Activated gamma-delta T cell (primary cell): ENCODE data around the gene CLDN20.
"Not testable (repeated sequence)": the region's sequence is repeated elsewhere in the genome, so short reads cannot be mapped to it uniquely, and the experiment has no call there.

Source experiments
- DNase-seq: peaks from one replicate; lab custom pipeline; 2025; lab: John Stamatoyannopoulos, UW

The CLDN20 gene

DNA sequence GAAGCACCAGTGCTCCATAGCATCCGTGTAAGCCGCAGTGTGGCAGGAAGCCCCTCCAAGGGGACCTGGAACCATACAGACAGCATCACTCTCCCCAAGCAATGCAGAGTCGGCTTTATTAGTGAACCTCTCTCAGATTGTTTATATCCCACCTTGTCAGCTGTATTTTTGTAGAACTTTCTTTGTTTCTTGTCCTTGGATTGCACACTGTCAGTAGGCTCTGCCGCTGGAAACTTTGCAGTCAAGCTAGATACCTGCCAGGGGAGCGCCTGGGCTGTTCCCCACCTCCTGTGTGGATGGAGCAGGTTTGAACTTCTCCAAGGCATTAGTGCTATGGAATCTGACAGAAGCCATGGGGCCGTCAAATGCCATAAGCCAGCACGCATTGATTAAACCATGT is 18.6 kb upstream of the CLDN20 start:
- DNase-seq = no peak

DNA sequence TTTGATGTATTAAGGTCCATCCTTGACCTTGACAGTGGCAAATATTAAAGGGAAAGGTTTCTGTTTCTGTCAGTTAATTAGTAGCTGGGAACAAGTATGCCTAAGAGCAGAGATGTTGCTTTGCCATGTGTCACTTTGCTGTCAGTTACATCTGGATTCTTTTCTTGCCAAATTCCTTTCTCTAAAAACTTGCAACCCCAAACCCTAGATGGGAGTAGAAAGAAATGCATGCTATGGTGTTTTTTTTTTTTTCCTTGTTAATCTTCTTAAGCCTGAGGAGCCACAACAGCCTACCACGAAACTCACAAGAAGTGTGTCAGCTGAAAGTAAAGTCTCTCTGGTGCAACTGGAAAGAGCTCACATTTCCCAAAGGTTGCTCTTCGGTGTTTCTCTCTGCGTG is 18.0 kb upstream of the CLDN20 start:
- DNase-seq = no peak

DNA sequence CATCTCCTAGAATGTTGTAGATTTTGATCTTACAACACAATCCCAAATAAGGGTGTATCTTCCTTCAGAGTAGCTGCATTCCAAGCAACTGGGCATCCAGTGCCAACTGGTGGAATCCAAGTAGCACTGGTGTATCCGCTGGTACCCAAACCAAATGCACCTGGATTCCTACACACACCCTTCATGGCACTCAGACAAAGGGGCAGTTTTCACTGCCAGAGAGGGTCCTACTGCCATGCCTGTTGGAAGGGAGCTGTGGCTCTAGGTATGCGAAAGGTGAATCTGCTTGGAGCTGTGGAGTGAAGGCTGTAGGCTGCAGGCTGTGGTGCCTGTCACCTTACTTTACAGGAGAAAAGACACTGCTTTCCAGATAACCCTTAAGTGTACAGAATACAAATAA is 17.0 kb upstream of the CLDN20 start:
- no peak for DNase-seq

DNA sequence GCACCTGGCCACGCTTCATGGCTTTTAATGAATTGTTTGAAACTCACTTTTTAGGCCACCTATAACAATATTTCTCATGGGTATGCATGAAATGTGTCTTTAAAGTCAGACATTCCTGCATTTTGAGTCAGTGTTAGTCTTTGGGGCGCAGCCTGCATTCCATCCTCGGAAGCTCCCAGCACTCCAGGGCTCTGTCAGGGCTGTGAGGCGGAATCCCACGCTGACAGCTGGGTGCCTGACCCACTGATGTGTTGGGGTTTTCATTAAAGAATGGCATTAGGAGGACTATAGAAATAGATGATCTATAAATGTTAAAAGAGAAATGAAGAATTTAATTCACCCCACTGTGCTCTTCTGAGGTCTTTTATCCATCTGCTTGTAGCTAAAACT is 16.2 kb upstream of the CLDN20 start:
- DNase-seq = no peak

DNA sequence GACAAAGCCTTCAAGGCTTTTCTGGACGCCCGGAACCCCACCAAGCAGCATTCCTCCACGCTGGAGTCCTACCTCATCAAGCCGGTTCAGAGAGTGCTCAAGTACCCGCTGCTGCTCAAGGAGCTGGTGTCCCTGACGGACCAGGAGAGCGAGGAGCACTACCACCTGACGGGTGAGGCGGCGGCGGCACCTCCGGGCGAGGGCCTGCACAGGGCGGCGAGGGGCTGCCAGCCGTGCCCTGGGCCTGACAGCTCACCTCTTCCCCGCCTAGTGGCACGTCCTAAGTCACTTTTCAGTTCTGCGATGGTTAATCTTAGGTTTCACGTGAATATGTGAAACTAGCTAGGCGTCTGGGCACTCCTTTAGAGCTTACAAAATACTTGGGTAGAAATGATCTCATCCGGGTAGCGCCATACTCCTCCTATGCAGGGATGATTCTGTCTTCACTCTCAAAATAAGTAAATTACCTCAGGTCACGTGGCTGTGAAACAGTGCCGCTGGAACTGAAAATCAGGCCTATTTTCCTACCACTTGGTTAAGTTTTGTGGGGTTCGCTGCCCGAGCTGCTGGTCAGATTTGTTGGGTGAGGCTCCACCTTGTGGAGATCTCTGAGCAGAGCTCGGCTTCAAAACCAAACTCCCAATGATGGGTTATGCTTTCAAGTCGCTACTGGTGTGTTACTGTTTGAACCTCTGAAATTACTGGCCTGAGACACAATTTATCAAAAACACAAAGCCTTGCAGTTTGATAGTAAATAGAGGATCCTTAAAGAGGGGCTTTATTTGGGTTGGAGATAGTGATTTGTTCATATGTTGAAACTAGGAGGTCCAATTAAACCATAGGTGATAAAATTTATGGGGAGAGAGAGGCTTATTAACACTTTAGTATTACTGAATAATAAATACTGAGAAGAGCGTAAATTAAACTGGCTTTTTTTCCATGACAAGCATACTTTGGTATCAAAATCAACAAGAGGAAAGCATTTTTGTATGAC is 15.5 kb upstream of the CLDN20 start:
- no peak for DNase-seq

DNA sequence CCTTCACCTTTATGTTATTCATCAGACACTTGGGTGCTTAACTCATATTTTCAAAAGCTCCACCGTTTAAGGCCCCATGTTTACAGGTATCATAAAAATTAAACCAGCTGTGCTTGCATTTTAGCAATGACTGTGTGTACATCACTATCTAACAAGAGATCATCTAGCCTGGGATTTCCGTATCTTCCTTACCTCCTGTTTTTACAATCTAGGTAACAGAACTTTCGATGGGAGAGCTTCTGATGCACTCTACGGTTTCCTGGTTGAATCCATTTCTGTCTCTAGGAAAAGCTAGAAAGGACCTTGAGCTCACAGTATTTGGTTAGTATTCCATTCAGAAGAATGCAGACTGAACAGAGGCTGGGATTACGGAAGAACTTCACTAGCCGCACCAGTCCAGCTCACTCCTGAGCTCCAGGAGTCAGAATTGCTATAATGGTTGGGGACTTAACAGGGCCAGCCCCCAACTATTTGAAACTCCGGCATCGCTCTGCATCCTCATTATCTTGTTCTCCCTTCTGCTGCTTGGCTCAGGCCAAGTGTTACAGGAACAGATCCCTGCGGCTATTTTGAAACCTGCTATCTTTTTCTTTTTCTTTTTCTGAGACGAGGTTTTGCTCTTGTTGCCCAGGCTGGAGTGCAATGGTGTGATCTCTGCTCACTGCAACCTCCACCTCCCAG is 13.0 kb upstream of the CLDN20 start:
- DNase-seq = no peak

DNA sequence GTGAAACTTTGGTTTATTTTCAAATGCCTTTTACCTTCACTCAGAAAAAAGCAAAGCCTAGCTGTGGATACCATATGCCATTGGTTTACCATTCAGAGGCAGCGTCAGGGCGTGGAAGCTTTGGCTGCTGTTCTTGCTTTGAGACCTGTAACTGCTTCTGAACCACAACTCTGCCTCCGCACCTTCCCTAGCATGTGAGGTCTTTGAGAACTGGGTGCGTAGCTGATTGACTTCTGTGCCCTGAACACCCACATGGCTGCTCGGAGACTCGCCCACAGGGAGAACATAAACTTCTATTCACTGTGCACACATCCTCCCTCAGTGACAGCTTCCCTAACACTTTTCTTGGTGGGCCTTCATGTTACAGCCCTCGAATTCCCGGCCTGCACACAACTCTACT is 11.2 kb upstream of the CLDN20 start:
- no peak for DNase-seq

DNA sequence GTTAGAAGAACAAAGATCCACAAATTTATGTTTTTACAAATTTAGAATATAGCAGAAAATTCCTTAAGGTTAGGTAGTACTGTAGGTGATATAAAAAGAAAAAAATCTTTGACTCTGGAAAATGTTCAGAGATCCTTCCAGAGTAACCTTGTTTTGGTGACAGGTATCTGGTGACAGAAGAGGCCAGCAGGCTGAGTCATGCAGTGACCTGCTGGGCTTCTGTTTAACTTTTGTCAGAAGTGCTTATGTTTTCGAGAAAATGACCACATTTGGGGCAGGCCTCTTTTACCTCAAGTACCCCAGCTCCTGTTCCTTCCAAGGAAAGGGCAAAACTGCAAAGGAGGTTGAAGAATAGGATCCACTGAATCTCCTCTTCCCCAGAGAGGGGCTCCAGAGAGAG is 10.5 kb upstream of the CLDN20 start:
- DNase-seq = no peak

DNA sequence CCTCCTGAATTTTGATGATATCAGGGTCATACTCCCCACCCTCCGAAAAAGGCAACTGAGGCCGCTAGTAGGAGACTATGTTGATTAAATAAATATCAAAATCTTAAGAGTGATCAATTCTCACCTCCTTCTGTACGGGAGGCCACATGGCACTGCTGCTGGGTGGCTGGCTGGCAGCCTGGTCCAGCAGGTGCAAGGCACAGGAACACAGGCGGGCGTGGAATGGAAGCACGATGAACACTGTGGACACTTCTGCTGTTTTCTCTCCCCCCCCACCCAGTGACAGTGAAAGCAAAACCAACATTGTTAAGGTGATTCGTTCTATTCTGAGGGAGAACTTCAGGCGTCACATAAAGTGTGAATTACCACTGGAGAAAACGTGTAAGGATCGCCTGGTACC is 9.7 kb upstream of the CLDN20 start:
- DNase-seq = no peak

DNA sequence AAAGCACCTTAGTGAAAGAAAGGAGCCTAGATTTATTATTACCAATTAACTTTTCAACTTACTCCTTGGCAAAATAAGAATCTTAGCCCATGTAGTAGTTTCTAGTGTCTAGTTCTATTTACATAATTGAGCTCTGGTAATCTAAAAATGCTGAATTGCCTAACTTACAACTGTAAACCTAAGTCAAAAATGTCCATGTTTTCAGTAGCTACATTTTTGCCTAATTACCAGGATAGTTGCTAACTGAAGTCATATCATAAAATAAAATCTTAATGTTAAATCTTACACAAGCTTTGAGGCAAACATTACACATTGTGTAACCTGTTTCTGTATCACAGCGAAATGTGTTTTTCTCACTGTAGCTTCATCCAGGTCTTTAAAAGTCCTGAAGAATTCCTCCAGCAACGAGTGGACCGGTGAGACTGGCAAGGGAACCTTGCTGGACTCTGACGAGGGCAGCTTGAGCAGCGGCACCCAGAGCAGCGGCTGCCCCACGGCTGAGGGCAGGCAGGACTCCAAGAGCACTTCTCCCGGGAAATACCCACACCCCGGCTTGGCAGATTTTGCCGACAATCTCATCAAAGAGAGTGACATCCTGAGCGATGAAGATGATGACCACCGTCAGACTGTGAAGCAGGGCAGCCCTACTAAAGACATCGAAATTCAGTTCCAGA is 7.6 kb upstream of the CLDN20 start:
- no peak for DNase-seq

DNA sequence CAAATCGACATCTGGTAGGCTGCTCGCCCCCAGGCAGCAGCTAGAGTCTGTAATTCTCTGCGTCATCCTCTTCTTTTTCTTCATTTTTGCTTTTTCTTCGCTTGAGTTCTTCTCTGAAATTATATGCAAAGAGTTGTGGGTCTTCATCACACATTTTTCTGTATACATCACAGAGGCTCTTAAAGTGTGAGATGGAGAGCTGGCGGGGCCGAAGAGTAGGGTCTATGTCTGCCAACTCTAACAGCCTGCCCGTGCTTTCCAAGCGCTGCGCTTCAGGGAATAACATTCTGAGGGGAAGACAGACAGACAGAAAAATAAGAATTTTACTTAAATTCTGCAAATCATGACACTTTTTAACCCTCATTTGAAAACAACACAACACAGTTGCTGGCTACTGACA is 6.0 kb upstream of the CLDN20 start:
- DNase-seq = no peak

DNA sequence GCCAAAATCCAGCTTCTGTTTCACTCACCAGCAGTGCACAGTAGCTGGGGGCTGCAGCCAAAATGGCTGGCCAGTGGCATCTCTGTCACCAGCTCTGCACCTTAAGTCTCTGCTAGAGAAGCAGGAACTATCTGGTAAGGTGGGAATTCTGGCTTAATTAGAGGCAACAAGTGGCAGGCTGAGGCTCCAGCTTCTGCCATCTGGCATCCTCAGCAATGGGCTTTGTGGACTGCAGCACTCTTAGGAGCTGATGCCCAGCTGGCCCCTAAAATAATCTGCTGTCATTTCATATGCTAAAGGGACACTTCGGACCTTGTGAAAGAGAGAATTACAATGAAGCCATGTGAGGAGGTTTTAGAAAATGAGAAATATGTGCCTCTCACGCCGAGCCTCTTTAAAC is 4.6 kb upstream of the CLDN20 start:
- no peak for DNase-seq

DNA sequence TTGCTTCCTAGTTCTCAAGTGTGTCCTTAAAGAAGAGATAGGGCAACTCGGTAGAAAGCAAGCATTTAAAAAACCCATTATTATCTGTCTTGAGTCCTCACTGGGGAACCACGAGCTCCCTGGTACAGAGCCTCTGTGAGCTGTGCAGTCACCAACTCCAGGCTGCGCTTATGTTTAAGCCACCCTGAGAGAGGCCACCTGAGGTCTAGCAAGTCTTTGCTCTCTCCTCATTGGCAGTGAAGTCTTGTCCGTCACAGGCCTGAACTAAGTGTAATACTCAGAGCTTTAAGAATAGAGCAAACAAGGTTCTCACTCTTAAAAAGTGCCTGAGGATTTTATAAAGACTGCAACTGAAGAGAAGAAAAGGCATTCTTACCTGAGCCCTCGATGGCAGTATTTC is 3.9 kb upstream of the CLDN20 start:
- DNase-seq = no peak

DNA sequence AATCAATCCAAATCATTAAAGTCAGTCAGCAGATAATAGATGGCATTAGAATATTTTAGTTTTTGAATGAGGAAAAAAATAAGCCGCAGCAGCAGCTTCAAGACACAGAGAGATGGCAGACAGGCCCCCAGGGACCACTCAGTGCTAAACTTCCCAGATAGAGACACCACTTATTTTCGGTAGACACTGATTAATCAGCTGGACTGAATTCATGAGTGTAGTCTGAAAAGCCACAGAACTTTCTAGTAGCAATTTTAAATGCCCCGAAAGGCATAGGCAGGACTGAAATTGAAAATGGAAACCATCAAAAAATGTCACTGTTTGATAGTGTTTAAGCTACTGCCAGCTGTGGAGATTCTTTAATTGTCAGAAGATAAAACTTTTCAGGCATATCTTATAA is 3.1 kb upstream of the CLDN20 start:
- no peak for DNase-seq

DNA sequence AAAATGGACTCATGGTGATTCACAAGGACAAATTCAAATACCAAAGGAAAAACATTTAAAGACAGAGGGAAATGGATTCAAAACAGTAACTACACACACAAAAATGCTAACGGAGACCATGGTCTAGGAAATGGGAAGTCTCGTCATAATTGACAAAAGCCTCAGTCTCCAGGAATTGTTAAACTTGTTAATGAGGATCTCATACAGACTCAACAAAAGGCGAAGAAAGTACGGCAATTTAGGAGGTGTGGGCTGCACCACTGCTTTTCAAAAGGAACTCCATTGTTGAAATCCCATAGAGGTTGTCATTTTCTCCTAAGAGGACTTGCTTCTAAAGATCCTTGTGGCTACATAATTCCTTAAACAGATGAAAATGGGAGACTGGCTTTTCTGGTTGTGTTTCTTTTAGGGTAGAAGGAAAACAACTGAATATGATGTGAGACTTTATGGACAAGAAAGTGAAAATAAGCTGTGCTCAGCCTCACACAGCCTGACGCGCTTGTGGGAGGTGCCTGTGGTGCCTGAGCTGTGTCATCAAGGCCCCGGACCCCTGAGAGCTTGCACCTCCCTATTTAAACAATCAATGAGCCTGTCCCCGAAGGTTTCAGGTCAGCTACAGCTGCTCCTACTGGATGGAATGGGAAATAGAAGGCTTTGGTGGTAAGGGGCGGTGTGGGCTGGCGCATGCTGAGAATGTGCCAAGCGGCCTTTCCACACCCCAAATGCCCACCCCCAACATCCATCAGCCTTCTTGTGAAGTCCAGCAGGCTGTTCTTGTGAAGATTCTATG is 2.5 kb upstream of the CLDN20 start:
- no peak for DNase-seq

DNA sequence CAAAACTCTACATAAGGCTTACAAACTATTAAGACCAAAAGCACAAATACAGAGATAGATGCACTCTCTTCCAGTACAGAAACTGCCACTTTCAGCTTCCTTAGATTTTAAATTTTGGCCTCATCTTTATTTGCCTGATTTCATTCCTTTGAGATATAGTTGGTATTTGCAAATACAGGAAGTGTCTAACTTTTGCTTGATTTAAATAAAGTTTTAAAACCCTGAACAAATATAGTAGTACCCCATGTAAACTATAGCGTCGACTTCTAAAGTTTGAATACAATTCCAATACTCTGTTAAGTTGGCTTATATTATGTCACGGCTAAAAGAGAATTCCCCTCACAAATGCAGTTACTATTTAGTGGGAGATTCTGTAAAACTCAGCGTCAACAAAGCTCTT is 1.2 kb upstream of the CLDN20 start:
- no peak for DNase-seq

DNA sequence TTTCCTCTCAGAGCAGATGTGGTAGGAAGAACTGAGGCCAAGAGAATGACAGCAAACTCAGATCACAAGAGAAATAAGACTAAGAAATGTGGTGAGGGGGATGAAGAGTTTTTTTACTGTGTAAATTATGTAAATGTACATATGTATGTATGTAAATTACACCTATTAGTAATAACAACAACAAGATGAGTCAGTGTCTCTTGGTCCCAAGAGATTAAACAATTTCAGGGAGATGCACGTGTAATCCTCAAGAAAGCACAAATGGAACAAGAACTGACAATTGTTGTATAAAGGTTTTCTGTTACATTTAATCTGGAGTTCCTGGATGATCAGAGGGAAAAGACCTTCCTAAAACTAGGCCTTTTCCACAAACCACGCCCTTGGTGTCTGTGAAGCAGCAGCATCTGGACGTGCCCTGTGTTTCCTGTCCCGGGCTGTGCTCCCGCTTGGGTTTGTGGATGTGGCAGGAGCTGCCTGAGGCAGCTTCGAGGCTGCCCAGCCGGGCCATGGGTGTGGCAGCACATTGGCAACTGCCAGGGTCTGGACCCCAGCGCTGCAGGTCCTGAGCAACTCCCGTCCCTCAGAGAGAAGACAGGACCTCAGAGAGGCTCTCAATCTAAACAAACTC is 994 bp downstream of the CLDN20 start:
- DNase-seq = no peak

DNA sequence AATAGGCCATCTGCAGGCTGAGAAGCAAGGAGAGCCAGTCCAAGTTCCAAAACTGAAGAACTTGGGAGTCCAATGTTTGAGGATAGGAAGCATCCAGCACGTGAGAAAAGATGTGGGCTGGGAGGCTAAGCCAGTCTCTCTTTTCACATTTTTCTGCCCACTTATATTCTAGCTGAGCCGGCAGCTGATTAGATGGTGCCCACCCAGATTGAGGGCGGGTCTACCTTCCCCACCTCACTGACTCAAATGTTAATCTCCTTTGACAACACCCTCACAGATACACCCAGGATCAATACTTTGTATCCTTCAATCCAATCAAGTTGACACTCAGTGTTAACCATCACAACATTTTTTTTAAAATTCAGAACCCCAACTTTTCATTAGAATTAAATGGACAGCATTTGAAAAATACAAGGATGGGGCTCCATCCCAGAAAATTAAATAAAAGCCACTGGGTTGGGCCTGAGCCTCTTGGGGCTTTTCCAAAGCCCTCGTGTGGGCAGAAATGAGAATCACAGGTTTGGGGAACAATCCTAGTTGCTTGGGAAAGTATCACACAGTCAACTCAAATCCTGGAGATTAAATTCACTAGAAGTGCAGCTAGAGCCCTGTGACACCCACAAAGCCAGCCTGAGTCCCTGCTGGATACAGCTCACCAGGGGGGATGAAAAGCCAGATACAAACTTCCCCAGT is 2.2 kb downstream of the CLDN20 start:
- DNase-seq = no peak

DNA sequence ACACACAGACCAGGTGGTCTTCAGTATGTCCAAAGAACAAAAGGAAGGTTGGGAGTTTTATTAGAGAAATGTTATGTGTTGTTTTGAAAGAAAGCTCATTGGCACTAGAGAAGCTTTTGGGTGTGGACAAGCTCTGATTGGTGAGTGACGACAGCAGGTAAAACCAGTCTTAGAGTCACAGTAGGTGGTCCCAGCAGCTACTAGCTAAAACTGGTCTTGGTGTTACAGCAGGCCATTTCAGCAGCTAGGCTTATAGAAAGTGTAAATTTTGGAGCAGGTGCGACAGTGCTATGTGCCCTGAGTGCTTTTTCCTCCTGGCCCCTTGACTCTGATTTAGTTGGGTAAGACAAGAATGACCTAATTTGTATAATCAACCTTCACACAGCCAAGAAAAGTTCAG is 3.6 kb downstream of the CLDN20 start:
- DNase-seq = no peak

DNA sequence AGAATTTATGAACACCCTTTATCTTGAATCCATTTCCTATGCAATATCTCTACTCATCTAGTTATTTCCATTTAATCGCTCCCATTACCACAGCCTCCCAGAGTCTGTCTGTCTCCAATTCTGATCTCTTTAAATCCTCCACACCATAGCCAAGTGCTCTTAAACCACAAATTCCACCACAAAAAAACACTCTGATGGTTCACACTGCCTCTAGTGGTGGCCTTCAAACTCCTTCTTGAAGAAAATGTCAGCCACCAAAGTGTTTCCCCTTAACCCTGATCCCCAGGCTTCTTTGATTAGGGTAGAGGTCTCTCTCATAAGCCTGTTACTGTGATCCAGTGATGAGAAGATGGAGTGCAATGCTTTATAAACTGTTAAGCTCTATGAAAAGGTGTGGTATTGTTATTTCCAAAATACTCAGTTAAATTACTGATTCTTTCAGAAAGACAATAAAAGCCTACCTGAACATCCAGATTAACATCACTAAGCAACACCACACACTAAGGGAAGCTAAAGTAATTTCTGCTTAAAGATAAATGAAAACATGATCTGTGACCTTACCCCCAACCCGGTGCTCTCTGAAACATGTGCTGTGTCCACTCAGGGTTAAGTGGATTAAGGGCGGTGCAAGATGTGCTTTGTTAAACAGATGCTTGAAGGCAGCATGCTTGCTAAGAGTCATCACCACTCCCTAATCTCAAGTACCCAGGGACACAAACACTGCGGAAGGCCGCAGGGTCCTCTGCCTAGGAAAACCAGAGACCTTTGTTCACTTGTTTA is 4.5 kb downstream of the CLDN20 start:
- not testable (repeated sequence) for DNase-seq
